Muscle of back (tissue), 11 donors: ENCODE results near the gene ACER3. TPM values are rescaled to one million over a fixed set of nuclear protein-coding genes. Genes with fewer than 3 reads are reported as not detected.

Experiments
- DNase-seq, 3 donors: peaks; one replicate each; pipeline versions ENCODE4 v3.0.0 to v3.0.0-alpha.2; 2013
- polyA plus RNA-seq, 10 donors: library from polyadenylated mRNA; unstranded; fragments of 120-200 nt; gene quantifications; one replicate each; pipeline ENCODE4 v1.2.1, GENCODE V29; 2013; ENCODE audit not compliant: insufficient read length in 10 of 10

Gene ACER3
- polyA plus RNA-seq, 10 donors, result 4.6 to 10.3 (median 8.0) TPM

- peak; percentile 92 to 96 (median 92) for DNase-seq
Observed at GRCh38 chr11:77073328-77074001, 212.7 kb downstream of the ACER3 start.

GRCh38 chr11:77074205-77074604 is 213.5 kb downstream of the ACER3 start:
- DNase-seq, result no peak

- DNase-seq, result no peak
Observed at GRCh38 chr11:77074626-77075221, 214.0 kb downstream of the ACER3 start.

- no peak for DNase-seq
Observed at GRCh38 chr11:77075425-77075905, 214.7 kb downstream of the ACER3 start.

Other genes with a start within 250 kb of the ACER3 start
- 10 to 100 TPM; 22.7 to 37.3 (median 25.0) TPM for gene LRRC32, start 190.2 kb upstream of the ACER3 start, polyA plus RNA-seq
- 10 to 100 TPM; 14.8 to 32.4 (median 20.2) TPM for gene TSKU, start 77.6 kb upstream of the ACER3 start, polyA plus RNA-seq
- gene B3GNT6, start 173.5 kb downstream of the ACER3 start, polyA plus RNA-seq, result not detected
- 10 to 100 TPM in 5 of 10 donors, 1 to 10 TPM in 5; 8.3 to 14.8 (median 10.4) TPM for gene CAPN5, start 206.1 kb downstream of the ACER3 start, polyA plus RNA-seq
- gene OMP, start 241.9 kb downstream of the ACER3 start, polyA plus RNA-seq, result not detected